Endothelial cell of umbilical vein (primary cell): ENCODE measurements around the gene RNF150. TPM values are rescaled to one million over a fixed set of nuclear protein-coding genes. Genes with fewer than 3 reads are reported as not detected.

Experiments
- BruUV-seq: library from RNA; stranded (reverse); fragments of 400-500 nt; replicated peaks from 2 replicates; lab custom pipeline; 2021; lab: Mats Ljungman, UMichigan
- CTCF ChIA-PET: fragments of 300-600, 350-600 bp; sonication (Branson Sonifier 250); formaldehyde crosslinking; loops from one replicate; lab custom pipeline; 2021; ENCODE audit warnings: antibody characterized with exemption, inconsistent platforms; lab: Charles Lee
- POLR2A ChIA-PET: fragments of 300-600, 350-600 bp; sonication (Branson Sonifier 250); formaldehyde crosslinking; loops from one replicate; lab custom pipeline; 2021; ENCODE audit warnings: antibody characterized with exemption, inconsistent platforms; lab: Charles Lee
- DNase-seq: peaks from one replicate; pipeline ENCODE4 v3.0.0-alpha.2; 2011; ENCODE audit warnings: low read depth, low spot score
- FAIRE-seq: peaks from 2 replicates; lab custom pipeline; 2011; peaks lifted over from hg19 to GRCh38; lab: Jason Lieb, UNC
- H2AFZ ChIP-seq: 2 replicates; pipeline ENCODE4 v1.6.0; 2012; ENCODE audit warnings: low read depth, low read length, control low read depth, inconsistent platforms
- H3K27ac ChIP-seq: 2 replicates; pipeline ENCODE4 v1.5.1; 2011; ENCODE audit warnings: low read depth, mild to moderate bottlenecking, control low read depth, low read length, moderate library complexity; ENCODE audit not compliant: insufficient read depth
- H3K27me3 ChIP-seq, 2 experiments: 2 replicates each; pipeline versions ENCODE4 v1.6.0 to v1.6.1; 2011; ENCODE audit warnings: low read length in 2 of 2, mixed read lengths in 1 of 2; ENCODE audit not compliant: control insufficient read depth in 2 of 2, insufficient read depth in 2 of 2
- H3K36me3 ChIP-seq, 2 experiments: 2 replicates in 1 of 2; 3 replicates in 1 of 2; pipeline ENCODE4 v1.5.1; 2011; ENCODE audit warnings: low read length in 2 of 2, mild to moderate bottlenecking in 1 of 2, moderate library complexity in 1 of 2; ENCODE audit not compliant: control insufficient read depth in 2 of 2, insufficient read depth in 2 of 2; ENCODE audit errors: extremely low read depth in 1 of 2
- H3K4me1 ChIP-seq: 3 replicates; pipeline ENCODE4 v1.5.1; 2011; ENCODE audit warnings: mild to moderate bottlenecking, low read length; ENCODE audit not compliant: control insufficient read depth, insufficient read depth; ENCODE audit errors: extremely low read depth
- H3K4me2 ChIP-seq: 2 replicates; pipeline ENCODE4 v1.6.1; 2011; ENCODE audit warnings: low read length, control low read depth, mixed read lengths; ENCODE audit not compliant: insufficient read depth
- H3K4me3 ChIP-seq, 3 experiments: fragments of 200-600 bp in 1 of 3; sonication (generic), shearing (Covaris generic) in 1 of 3; replicated peaks in 1 of 3; 2 replicates each; pipeline ENCODE4 v1.5.1; 2011 to 2016; ENCODE audit warnings: control low read depth in 3 of 3, low read length in 3 of 3, mild to moderate bottlenecking in 2 of 3, inconsistent platforms in 1 of 3, low read depth in 1 of 3, moderate library complexity in 1 of 3; ENCODE audit not compliant: insufficient read depth in 1 of 3
- H3K79me2 ChIP-seq: 2 replicates; pipeline ENCODE4 v1.6.0; 2012; ENCODE audit warnings: low read length, inconsistent platforms; ENCODE audit not compliant: control insufficient read depth, insufficient read depth
- H3K9ac ChIP-seq: replicated peaks from 2 replicates; pipeline ENCODE3; 2011; ENCODE audit warnings: low read length, control low read depth; ENCODE audit not compliant: insufficient read depth; ENCODE audit errors: extremely low read depth
- H3K9me1 ChIP-seq: replicated peaks from 3 replicates; pipeline ENCODE4 v1.6.0; 2011; ENCODE audit warnings: mild to moderate bottlenecking, low read length; ENCODE audit not compliant: control insufficient read depth, insufficient read depth; ENCODE audit errors: extremely low read depth
- H3K9me3 ChIP-seq: replicated peaks from 2 replicates; pipeline ENCODE4 v1.5.1; 2012; ENCODE audit warnings: low read length, inconsistent platforms; ENCODE audit not compliant: control insufficient read depth, insufficient read depth
- H4K20me1 ChIP-seq: replicated peaks from 2 replicates; pipeline ENCODE3; 2011; ENCODE audit warnings: mild to moderate bottlenecking, low read length; ENCODE audit not compliant: control insufficient read depth, insufficient read depth; ENCODE audit errors: extremely low read depth
- CTCF ChIP-seq, 2 donors: IDR thresholded peaks; 1 replicate in 1 of 2; 2 replicates in 1 of 2; pipeline ENCODE4 v1.5.1; 2011; ENCODE audit warnings: low read length in 2 of 2, mild to moderate bottlenecking in 2 of 2, moderate library complexity in 2 of 2, control low read depth in 1 of 2, inconsistent platforms in 1 of 2, low read depth in 1 of 2; ENCODE audit not compliant: insufficient read depth in 1 of 2; ENCODE audit errors: extremely low read depth in 1 of 2
- EZH2 ChIP-seq: IDR thresholded peaks from 2 replicates; pipeline ENCODE4 v1.6.1; 2012; ENCODE audit warnings: borderline replicate concordance, low read depth, mild to moderate bottlenecking, moderate library complexity, low read length, inconsistent platforms; ENCODE audit not compliant: severe bottlenecking
- FOS ChIP-seq: IDR thresholded peaks from 2 replicates; pipeline ENCODE4 v1.6.1; 2011; ENCODE audit warnings: mild to moderate bottlenecking, low read length, moderate library complexity, borderline replicate concordance; ENCODE audit not compliant: insufficient read depth
- GATA2 ChIP-seq: IDR thresholded peaks from 2 replicates; pipeline ENCODE4 v1.7.0; 2011; ENCODE audit warnings: low read depth, mild to moderate bottlenecking, moderate library complexity, mixed read lengths, low read length; ENCODE audit not compliant: insufficient read length, insufficient read depth
- JUN ChIP-seq: IDR thresholded peaks from 2 replicates; pipeline ENCODE4 v1.6.1; 2011; ENCODE audit warnings: borderline replicate concordance, low read depth; ENCODE audit not compliant: insufficient read length, insufficient read depth
- POLR2A ChIP-seq: IDR thresholded peaks from 2 replicates; pipeline ENCODE4 v1.6.1; 2012; ENCODE audit warnings: low read depth, mild to moderate bottlenecking, control low read depth, low read length
- POLR2AphosphoS5 ChIP-seq: IDR thresholded peaks from 2 replicates; pipeline ENCODE4 v1.6.1; 2012; ENCODE audit warnings: low read depth, mild to moderate bottlenecking, control low read depth, low read length, moderate library complexity; ENCODE audit not compliant: insufficient read depth
- dilution Hi-C: fragments of 300-500 bp; cut with MboI; formaldehyde crosslinking; loops from one replicate; pipeline ENCODE4 v1.15.0; 2019; ENCODE audit warnings: low sequenced_read_pairs; ENCODE audit not compliant: extremely low pct_ligation_motif_present
- intact Hi-C: fragments of 100-400 bp; cut with micrococcal nuclease; formaldehyde crosslinking; loops from one replicate; pipeline ENCODE4 v1.10.0; 2022
- polyA plus RNA-seq, 4 experiments: library from polyadenylated mRNA; depleted of rRNA in 3 of 4; stranded (reverse) in 3 of 4; unstranded in 1 of 4; fragments of >200 nt; gene quantifications; 2 replicates each; pipeline versions ENCODE4 v1.2.1 to v1.2.3, GENCODE V29; 2011 to 2012; ENCODE audit warnings: missing spikeins in 1 of 4
- total RNA-seq: library from RNA; stranded (reverse); gene quantifications from 2 replicates; pipeline ENCODE4 v1.2.3, GENCODE V29; 2021
- TF ChIP-seq, protein P1 (sequence below): IDR thresholded peaks from 2 replicates; pipeline ENCODE4 v1.6.1; 2011; ENCODE audit not compliant: insufficient read depth, insufficient read length

Gene RNF150
- total and polyA plus RNA-seq, 2 donors (not counting 3 experiments of a cell fraction or from before 2014, with no cell fraction given) = 0.33 to 0.35 TPM

GRCh38 chr4:140839888-140840790, 293.1 kb downstream of the RNF150 start:
- Histone ChIP-seq H2AFZ (no peak overlapping the region), H3K27ac (no peak overlapping the region), H3K36me3 (no peaks in the 10 kb centered on the region), H3K9me3 (no peaks in the 10 kb centered on the region), H3K4me3 (no peak overlapping the region), H3K4me1 (peaks cover 3% of the 10 kb centered on the region), H4K20me1 (no peaks in the 10 kb centered on the region), H3K9ac (no peak overlapping the region), H3K79me2 (no peaks in the 10 kb centered on the region), H3K9me1 (no peaks in the 10 kb centered on the region), H3K4me2 (no peak overlapping the region), H3K27me3 (peaks cover 3 to 15% of the 10 kb centered on the region in 2 experiments)
- no peak for FAIRE-seq
- dilution Hi-C loops (no loop called here), intact Hi-C loops (no loop called here)
- no peak for DNase-seq
- BruUV-seq = no TSS peak
- POLR2A ChIA-PET = no interaction called here
- CTCF ChIA-PET = interaction anchor here (1.1 to 1.2 kb wide), 2 partner anchors 11 to 13 kb away, joined by 3 read pairs; no protein-coding TSS in a partner anchor
- no peak for TF ChIP-seq POLR2AphosphoS5
- no peak for TF ChIP-seq POLR2A
- TF ChIP-seq GATA2 = no peak
- TF ChIP-seq, protein P1, sequence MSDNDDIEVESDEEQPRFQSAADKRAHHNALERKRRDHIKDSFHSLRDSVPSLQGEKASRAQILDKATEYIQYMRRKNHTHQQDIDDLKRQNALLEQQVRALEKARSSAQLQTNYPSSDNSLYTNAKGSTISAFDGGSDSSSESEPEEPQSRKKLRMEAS = no peak
- TF ChIP-seq JUN = no peak
- TF ChIP-seq EZH2 = no peak
- no peak for TF ChIP-seq FOS
- no peak for TF ChIP-seq CTCF (IDR thresholded peaks at IDR 0.05; ENCODE audit: extremely low read depth in 1 of 2, insufficient read depth in 1 of 2, low read depth in 1 of 2, low read length in 2 of 2)
